ENCODE data around the gene TPD52L2.

The TPD52L2 gene

GRCh38 chr20:63864978-63865640 lies at the start of gene TPD52L2:
Gene TPD52L2, plus strand, starts transcription at chr20:63865270. Its CDS starts 96 bp downstream, at chr20:63865366.
- peak; percentile 86 to 93 (median 93) for DNase-seq (ENCODE audit: low read depth in 2 of 3, low spot score in 2 of 3)

- no peak for DNase-seq (ENCODE audit: low read depth in 2 of 3, low spot score in 2 of 3)
These were observed 49.3 kb upstream of the TPD52L2 start for GRCh38 chr20:63815615-63816253.

- DNase-seq (ENCODE audit: low read depth in 2 of 3, low spot score in 2 of 3): no peak
These were observed 45.7 kb upstream of the TPD52L2 start for GRCh38 chr20:63819224-63819921.

- DNase-seq (ENCODE audit: low read depth in 2 of 3, low spot score in 2 of 3): no peak
These were observed 43.3 kb upstream of the TPD52L2 start for GRCh38 chr20:63821811-63822210.

- DNase-seq (ENCODE audit: low read depth in 2 of 3, low spot score in 2 of 3): no peak
These were observed 42.8 kb upstream of the TPD52L2 start for GRCh38 chr20:63822276-63822696.

- no peak for DNase-seq (ENCODE audit: low read depth in 2 of 3, low spot score in 2 of 3)
These were observed 41.3 kb upstream of the TPD52L2 start for GRCh38 chr20:63823691-63824311.

- no peak for DNase-seq (ENCODE audit: low read depth in 2 of 3, low spot score in 2 of 3)
These were observed 39.5 kb upstream of the TPD52L2 start for GRCh38 chr20:63825331-63826118.

- DNase-seq (ENCODE audit: low read depth in 2 of 3, low spot score in 2 of 3): no peak
These were observed 38.3 kb upstream of the TPD52L2 start for GRCh38 chr20:63826753-63827152.

- no peak for DNase-seq (ENCODE audit: low read depth in 2 of 3, low spot score in 2 of 3)
These were observed 36.9 kb upstream of the TPD52L2 start for GRCh38 chr20:63828124-63828523.

- DNase-seq (ENCODE audit: low read depth in 2 of 3, low spot score in 2 of 3): no peak
These were observed 36.5 kb upstream of the TPD52L2 start for GRCh38 chr20:63828545-63828944.

- no peak for DNase-seq (ENCODE audit: low read depth in 2 of 3, low spot score in 2 of 3)
These were observed 36.1 kb upstream of the TPD52L2 start for GRCh38 chr20:63828951-63829350.

- DNase-seq (ENCODE audit: low read depth in 2 of 3, low spot score in 2 of 3): no peak
These were observed 35.5 kb upstream of the TPD52L2 start for GRCh38 chr20:63829603-63829944.

GRCh38 chr20:63829945-63830835 lies 34.9 kb upstream of the TPD52L2 start:
- no peak for DNase-seq (ENCODE audit: low read depth in 2 of 3, low spot score in 2 of 3)

GRCh38 chr20:63830841-63831588 lies 34.1 kb upstream of the TPD52L2 start, which contains the start of gene ZBTB46:
Gene ZBTB46, minus strand, starts transcription at chr20:63831264. Its CDS starts 40,507 bp downstream, at chr20:63790757.
- no peak for DNase-seq (ENCODE audit: low read depth in 2 of 3, low spot score in 2 of 3)

- DNase-seq (ENCODE audit: low read depth in 2 of 3, low spot score in 2 of 3): no peak
These were observed 33.5 kb upstream of the TPD52L2 start for GRCh38 chr20:63831646-63831992.

GRCh38 chr20:63831993-63832686 lies 32.9 kb upstream of the TPD52L2 start:
- DNase-seq (ENCODE audit: low read depth in 2 of 3, low spot score in 2 of 3): no peak

GRCh38 chr20:63833776-63834490 lies 31.1 kb upstream of the TPD52L2 start:
- DNase-seq (ENCODE audit: low read depth in 2 of 3, low spot score in 2 of 3): no peak

- no peak for DNase-seq (ENCODE audit: low read depth in 2 of 3, low spot score in 2 of 3)
These were observed 30.6 kb upstream of the TPD52L2 start for GRCh38 chr20:63834491-63834880.

All from activated CD8-positive, alpha-beta memory T cell treated with anti-CD3 and anti-CD28 coated beads for 48 hours (primary cell).